ENCODE data around the gene PPP1R13B. TPM values are rescaled to one million over a fixed set of nuclear protein-coding genes. Genes with fewer than 3 reads are reported as not detected.

PPP1R13B gene
- total RNA-seq, 2 donors from 2014 or later: 15.6 to 17.5 TPM

DNA sequence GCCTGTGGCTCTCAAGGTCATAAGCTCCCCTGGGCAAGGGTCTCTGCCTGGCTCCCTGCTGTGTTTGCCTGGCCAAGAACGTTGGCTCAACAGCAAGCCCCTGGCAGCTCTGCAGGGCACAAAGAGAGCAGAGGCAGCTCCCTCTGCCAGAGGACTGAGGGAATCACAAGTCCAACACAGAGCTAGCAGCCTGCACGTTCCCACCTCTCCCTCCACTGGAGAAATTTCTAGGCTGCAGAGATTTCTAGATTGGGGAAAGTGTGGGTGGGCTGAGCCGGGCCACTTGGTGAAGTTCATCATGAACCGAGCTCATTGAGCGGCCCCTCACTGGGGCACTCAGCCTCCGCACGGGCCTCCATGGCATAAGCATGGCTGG lies 111.9 kb downstream of the PPP1R13B start:
- Mint-ChIP-seq H3K4me1 (no peaks in the 10 kb centered on the region), H3K36me3 (ENCODE audit: low read depth) (peaks cover 42% of the 10 kb centered on the region), H3K4me3 (no peak overlapping the region), H3K9me3 (no peaks in the 10 kb centered on the region), H3K27ac (no peak overlapping the region), H3K27me3 (ENCODE audit: insufficient read depth) (no peaks in the 10 kb centered on the region)
- no peak overlapping the region for H3K4me3 ChIP-seq (ENCODE audit: low read length)
- no peaks in the 10 kb centered on the region for H3K27me3 ChIP-seq (ENCODE audit: control insufficient read depth, insufficient read depth, low read length, poor library complexity, severe bottlenecking)
- no peak for TF ChIP-seq CTCF (conservative IDR thresholded peaks at IDR 0.05)
- WGBS, 2 experiments (ENCODE audit: insufficient coverage in 1 of 2, insufficient read length in 1 of 2): 88 to 89% methylated on average over 3 to 7 of the region's 7 CpGs
- H3K9me3 ChIP-seq (ENCODE audit: control insufficient read depth, low read length): no peaks in the 10 kb centered on the region
- H3K9ac ChIP-seq (ENCODE audit: extremely low read depth, low read length, poor library complexity, severe bottlenecking): no peak overlapping the region
- no peaks in the 10 kb centered on the region for H3K4me1 ChIP-seq (ENCODE audit: control insufficient read depth, insufficient read depth, low read length)
- H3K27ac ChIP-seq (ENCODE audit: low read depth, low read length): peak overlapping the region; percentile 83
- no peak for DNase-seq
- H3K36me3 ChIP-seq (ENCODE audit: control insufficient read depth, insufficient read depth, low read length): peaks cover 33% of the 10 kb centered on the region

DNA sequence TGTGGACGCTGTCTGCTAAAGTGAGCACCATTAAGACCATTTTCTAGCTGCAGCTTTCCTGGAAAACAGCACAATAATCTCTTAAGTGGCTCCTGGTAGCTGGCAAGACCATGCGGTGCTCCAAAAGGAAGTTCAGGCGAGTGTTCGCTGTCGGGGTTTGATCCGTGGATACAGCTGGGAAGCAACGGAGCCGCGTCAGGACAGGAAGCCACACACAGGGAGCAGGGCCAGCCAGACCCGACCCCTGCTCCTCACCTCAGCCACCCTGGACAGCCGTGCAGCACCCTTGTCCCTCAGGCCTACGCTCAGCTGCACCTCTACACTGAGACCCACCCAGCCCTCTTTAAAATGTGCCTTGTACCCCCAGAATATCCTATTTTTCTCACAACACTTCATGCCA lies 112.4 kb downstream of the PPP1R13B start:
- Histone ChIP-seq H3K9ac (ENCODE audit: extremely low read depth, low read length, poor library complexity, severe bottlenecking) (no peak overlapping the region), H3K4me3 (ENCODE audit: low read length) (no peak overlapping the region), H3K36me3 (ENCODE audit: control insufficient read depth, insufficient read depth, low read length) (peaks cover 37% of the 10 kb centered on the region), H3K4me1 (ENCODE audit: control insufficient read depth, insufficient read depth, low read length) (no peaks in the 10 kb centered on the region), H3K27me3 (ENCODE audit: control insufficient read depth, insufficient read depth, low read length, poor library complexity, severe bottlenecking) (no peaks in the 10 kb centered on the region), H3K27ac (ENCODE audit: low read depth, low read length) (peak overlapping the region; percentile 57), H3K9me3 (ENCODE audit: control insufficient read depth, low read length) (no peaks in the 10 kb centered on the region)
- no peak overlapping the region for H3K4me3 Mint-ChIP-seq
- no peaks in the 10 kb centered on the region for H3K9me3 Mint-ChIP-seq
- no peak for TF ChIP-seq CTCF (conservative IDR thresholded peaks at IDR 0.05)
- H3K36me3 Mint-ChIP-seq (ENCODE audit: low read depth): peaks cover 38% of the 10 kb centered on the region
- H3K27me3 Mint-ChIP-seq (ENCODE audit: insufficient read depth): no peaks in the 10 kb centered on the region
- WGBS, 2 experiments (ENCODE audit: insufficient coverage in 1 of 2, insufficient read length in 1 of 2): 95 to 96% methylated on average over 9 to 12 of the region's 12 CpGs
- no peak overlapping the region for H3K27ac Mint-ChIP-seq
- H3K4me1 Mint-ChIP-seq: no peaks in the 10 kb centered on the region
- DNase-seq: no peak

DNA sequence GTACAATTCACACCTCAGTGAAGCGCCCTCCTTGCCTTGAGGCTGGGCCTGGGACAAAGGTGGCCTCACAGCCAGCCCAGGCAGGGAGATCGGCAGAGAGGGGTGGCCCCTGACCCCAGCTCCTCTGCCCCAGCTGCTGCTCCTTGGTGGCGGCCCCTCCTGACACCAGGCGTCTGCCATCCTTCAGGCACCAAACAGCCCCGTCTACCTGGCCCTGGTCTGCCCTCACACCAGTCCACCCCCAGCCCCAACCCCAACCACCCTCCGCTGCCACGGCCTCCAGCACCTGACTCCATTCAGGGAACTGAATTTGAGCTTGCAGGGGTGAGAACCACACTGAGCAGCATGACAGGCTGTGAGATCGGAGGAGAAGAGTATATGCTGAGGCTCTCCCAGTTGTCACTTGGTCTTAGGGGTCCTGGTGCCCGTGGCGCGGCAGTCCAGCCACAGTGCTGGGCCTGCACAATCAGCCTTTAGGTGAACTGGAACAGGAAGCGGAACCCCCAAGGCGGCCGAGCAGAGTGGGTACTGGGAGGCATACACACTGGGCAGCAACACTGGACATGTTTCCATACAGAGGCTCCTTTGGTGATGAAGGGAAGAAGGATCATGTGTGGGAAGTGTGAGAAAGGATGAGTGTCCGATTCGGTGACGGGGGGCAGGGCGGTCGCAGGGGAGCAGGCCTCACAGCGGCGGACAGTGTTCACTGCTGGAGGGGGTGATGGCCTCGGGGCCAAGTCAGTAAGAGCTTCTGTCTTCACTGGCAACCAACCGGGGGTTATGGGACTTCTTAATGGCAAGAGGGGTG lies 113.1 kb downstream of the PPP1R13B start:
- DNase-seq: no peak
- no peak overlapping the region for H3K27ac Mint-ChIP-seq
- no peaks in the 10 kb centered on the region for H3K27me3 Mint-ChIP-seq (ENCODE audit: insufficient read depth)
- Histone ChIP-seq H3K9me3 (ENCODE audit: control insufficient read depth, low read length) (no peaks in the 10 kb centered on the region), H3K9ac (ENCODE audit: extremely low read depth, low read length, poor library complexity, severe bottlenecking) (no peak overlapping the region), H3K27ac (ENCODE audit: low read depth, low read length) (peak overlapping the region; percentile 38), H3K27me3 (ENCODE audit: control insufficient read depth, insufficient read depth, low read length, poor library complexity, severe bottlenecking) (no peaks in the 10 kb centered on the region), H3K36me3 (ENCODE audit: control insufficient read depth, insufficient read depth, low read length) (peaks cover 39% of the 10 kb centered on the region), H3K4me3 (ENCODE audit: low read length) (no peak overlapping the region), H3K4me1 (ENCODE audit: control insufficient read depth, insufficient read depth, low read length) (peaks cover 7% of the 10 kb centered on the region)
- H3K9me3 Mint-ChIP-seq: no peaks in the 10 kb centered on the region
- H3K4me3 Mint-ChIP-seq: no peak overlapping the region
- H3K36me3 Mint-ChIP-seq (ENCODE audit: low read depth): peaks cover 36% of the 10 kb centered on the region
- TF ChIP-seq CTCF (conservative IDR thresholded peaks at IDR 0.05): no peak
- 95 to 99% methylated on average over 18 to 23 of the region's 23 CpGs for WGBS, 2 experiments (ENCODE audit: insufficient coverage in 1 of 2, insufficient read length in 1 of 2)
- peaks cover 6% of the 10 kb centered on the region for H3K4me1 Mint-ChIP-seq
